ENCODE measurements around the gene HOXA13. TPM values are rescaled to one million over a fixed set of nuclear protein-coding genes. Genes with fewer than 3 reads are reported as not detected.

Gene HOXA13
- polyA plus RNA-seq (2011; rRNA removed) = 4.6 and 9.2 TPM in 2 replicates
- polyA minus RNA-seq (2011; rRNA and poly(A)+ RNA removed) = 4.9 and 5.7 TPM in 2 replicates

DNA sequence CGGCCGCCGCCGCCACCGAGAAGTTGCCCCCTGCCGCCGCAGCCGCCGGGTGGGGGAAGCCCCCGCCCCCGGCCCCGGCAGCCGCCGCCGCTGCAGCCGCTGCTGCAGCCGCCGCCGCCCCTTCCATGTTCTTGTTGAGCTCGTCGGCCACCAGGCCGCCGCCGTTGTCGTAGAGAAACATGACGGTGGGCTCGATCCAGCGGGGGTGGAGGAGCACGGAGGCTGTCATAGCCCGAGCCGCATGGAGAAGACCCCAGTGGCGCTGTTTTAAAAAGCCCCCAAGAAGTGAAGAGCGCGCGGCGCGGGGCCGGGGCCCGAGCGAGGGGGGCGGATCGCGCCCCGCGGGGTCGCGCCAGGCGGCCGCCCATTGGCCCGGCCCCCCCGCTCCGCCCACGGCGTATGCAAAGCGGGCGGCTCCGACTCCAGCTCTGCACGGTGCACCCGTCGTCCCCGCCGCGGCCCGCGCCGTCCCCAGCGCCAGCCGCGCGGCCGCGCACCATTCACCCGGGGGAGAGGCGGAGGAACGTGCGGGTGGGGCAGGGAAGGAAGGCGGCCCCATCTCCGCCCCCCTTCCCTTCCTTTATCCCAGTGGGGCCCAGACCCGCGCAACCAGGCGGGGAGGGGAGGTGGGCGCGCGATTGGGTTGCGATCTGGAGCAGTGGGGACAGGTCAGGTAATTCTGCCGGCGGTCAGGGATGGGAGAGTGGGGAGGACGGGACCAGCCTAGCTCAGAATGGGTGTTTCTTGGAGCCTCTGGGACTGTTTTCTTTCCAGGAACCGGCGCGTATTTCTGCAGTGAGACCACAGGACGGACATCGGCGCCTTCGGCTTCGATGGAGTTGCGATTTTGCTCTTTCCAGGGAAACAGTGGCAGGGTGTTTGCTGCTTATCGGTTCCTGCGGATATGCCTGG is at the start of gene HOXA13:
Gene HOXA13 (minus strand): TSS at position 243 of the 912 bp plus-strand sequence. CDS start 14 bp downstream, at position 229.
- peak within 1 kb of the TSS; percentile 55 for H3K4me3 ChIP-seq (ENCODE audit: low read depth, low read length)
- TF ChIP-seq CTCF (IDR thresholded peaks at IDR 0.05; ENCODE audit: insufficient read depth, low read depth, low read length) = no peak
- H3K27me3 ChIP-seq (ENCODE audit: control insufficient read depth, insufficient read depth, low read length) = no peaks in the 10 kb centered on the region
- ChIA-PET POLR2A (interaction anchor here (0.9 to 1.1 kb wide), 3 partner anchors 23 to 540 kb away, joined by 3 to 5 read pairs (median 4); no protein-coding TSS in a partner anchor), CTCF (interaction anchor here (0.6 to 4.1 kb wide), 12 partner anchors 9 to 894 kb away, joined by 3 to 23 read pairs (median 4); no protein-coding TSS in a partner anchor)
- H3K36me3 ChIP-seq (ENCODE audit: control insufficient read depth, insufficient read depth, low read length) = no peaks in the 10 kb centered on the region
- no peak for DNase-seq (ENCODE audit: low read depth)

DNA sequence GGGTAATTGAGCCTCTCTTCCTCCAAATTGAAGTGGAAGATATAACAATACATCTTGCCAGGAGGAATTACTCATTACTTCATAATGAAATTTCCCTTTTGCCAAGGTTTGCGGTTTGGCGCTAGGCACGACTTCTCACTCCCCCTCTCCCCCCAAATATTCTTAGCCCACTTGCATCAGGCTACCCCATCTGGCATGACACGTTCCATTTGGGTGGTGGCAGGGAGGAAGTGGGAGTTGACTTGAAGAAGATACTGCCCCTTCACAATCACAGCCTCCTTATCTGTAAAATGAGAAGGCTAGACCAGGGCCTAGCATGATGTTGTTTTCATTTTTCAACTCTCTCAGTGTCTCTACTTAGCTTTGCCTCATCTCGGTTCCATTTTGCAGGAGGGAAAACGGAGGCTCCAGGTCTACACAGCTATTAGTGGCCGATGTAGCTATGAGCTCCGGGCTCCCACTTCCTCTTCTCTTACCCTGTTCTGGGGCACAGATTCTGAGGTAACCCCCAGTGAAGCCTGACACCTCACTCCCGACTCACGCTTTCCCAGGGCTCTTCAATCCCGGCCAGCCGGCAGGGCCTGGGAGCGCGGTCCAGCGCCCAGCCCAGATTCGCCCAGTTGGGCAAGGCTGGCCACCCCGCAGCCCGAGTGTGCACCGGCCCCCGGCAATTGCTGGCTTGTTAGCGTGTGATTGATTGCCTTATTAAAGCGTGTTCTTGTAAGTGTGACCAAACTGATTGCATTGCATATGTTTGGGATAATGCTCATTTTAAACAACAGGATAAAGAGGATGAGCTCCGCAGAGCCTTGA is 49.2 kb upstream of the HOXA13 start:
- ChIA-PET CTCF (interaction anchor here (0.6 kb wide), 1 partner anchor 564 kb away, joined by 5 read pairs; no protein-coding TSS in a partner anchor), POLR2A (no interaction called here)
- Histone ChIP-seq H3K36me3 (ENCODE audit: control insufficient read depth, insufficient read depth, low read length) (no peaks in the 10 kb centered on the region), H3K27me3 (ENCODE audit: control insufficient read depth, insufficient read depth, low read length) (peaks cover 59% of the 10 kb centered on the region), H3K4me3 (ENCODE audit: low read depth, low read length) (no peak overlapping the region)
- no peak for TF ChIP-seq CTCF (IDR thresholded peaks at IDR 0.05; ENCODE audit: insufficient read depth, low read depth, low read length)
- DNase-seq (ENCODE audit: low read depth) = no peak

GRCh38 chr7:27248427-27248806 is 48.5 kb upstream of the HOXA13 start:
- peaks cover 62% of the 10 kb centered on the region for H3K27me3 ChIP-seq (ENCODE audit: control insufficient read depth, insufficient read depth, low read length)
- no peak for DNase-seq (ENCODE audit: low read depth)
- H3K36me3 ChIP-seq (ENCODE audit: control insufficient read depth, insufficient read depth, low read length) = no peaks in the 10 kb centered on the region
- POLR2A ChIA-PET = no interaction called here
- no peak overlapping the region for H3K4me3 ChIP-seq (ENCODE audit: low read depth, low read length)
- no peak for TF ChIP-seq CTCF (IDR thresholded peaks at IDR 0.05; ENCODE audit: insufficient read depth, low read depth, low read length)
- CTCF ChIA-PET = interaction anchor here (2.0 kb wide), 1 partner anchor 8 kb away, joined by 7 read pairs; no protein-coding TSS in a partner anchor

DNA sequence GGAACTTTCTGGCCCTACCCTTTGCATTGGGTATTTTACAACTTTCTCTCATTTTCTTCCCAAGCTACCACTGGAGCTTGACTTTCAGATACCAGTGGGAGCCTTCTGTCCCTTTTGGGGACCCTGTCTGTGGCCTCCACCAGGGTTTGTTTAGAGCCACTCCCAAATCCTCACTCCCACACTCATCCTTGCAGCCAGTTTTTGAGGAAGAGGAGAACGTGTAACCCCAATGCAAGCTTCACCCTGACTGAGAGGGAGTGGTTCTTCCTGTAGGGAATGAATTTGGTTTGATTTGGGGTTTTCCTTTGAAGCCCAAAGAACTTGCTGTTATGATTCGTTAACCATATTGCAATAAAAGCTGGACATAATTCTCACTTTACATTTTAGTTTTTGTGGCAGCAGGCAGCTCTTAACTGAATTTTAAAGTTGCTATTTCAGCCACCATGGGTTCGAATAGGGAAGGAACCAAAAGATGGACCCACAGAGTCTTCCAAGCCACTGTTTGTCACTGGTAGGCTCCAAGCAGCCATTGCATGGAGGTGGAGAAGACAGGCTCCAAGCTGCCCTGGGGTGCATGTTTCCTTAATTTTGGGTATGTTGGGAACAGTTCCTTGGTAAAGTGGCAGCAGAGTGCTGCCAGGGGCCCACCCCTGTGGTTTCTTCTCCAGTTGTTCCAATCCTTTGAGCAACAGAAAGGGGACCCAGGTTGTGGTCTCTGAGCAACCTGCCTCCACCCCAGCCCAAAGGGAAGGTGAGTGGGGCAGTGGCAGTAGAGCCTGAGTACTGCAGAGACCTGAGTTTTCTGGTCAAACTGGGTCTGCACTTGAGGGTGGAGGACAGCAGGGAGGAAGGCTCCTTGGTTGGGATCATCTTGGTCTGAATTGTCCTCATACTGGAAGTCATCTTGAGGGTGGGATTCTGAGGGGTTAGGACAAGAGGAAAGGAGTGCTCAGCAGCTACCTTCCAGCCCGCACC is 47.8 kb upstream of the HOXA13 start:
- DNase-seq (ENCODE audit: low read depth) = no peak
- no peak overlapping the region for H3K4me3 ChIP-seq (ENCODE audit: low read depth, low read length)
- TF ChIP-seq CTCF (IDR thresholded peaks at IDR 0.05; ENCODE audit: insufficient read depth, low read depth, low read length) = no peak
- CTCF ChIA-PET = interaction anchor here (2.0 kb wide), 1 partner anchor 8 kb away, joined by 7 read pairs; no protein-coding TSS in a partner anchor
- POLR2A ChIA-PET = no interaction called here
- peaks cover 63% of the 10 kb centered on the region for H3K27me3 ChIP-seq (ENCODE audit: control insufficient read depth, insufficient read depth, low read length)
- H3K36me3 ChIP-seq (ENCODE audit: control insufficient read depth, insufficient read depth, low read length) = no peaks in the 10 kb centered on the region

All from BJ (cell line).